GM20000 (cell line): Measurements from ENCODE around the gene ELK3.

Experiments
- DNase-seq: peaks from one replicate; pipeline ENCODE4 v3.0.0; 2012; ENCODE audit warnings: low spot score
- TF ChIP-seq, protein P1 (sequence below): IDR thresholded peaks from 2 replicates; pipeline ENCODE4 v1.5.1; 2012; ENCODE audit warnings: mild to moderate bottlenecking, control low read depth; ENCODE audit errors: extremely low read depth, missing control alignments

ELK3 gene

DNA sequence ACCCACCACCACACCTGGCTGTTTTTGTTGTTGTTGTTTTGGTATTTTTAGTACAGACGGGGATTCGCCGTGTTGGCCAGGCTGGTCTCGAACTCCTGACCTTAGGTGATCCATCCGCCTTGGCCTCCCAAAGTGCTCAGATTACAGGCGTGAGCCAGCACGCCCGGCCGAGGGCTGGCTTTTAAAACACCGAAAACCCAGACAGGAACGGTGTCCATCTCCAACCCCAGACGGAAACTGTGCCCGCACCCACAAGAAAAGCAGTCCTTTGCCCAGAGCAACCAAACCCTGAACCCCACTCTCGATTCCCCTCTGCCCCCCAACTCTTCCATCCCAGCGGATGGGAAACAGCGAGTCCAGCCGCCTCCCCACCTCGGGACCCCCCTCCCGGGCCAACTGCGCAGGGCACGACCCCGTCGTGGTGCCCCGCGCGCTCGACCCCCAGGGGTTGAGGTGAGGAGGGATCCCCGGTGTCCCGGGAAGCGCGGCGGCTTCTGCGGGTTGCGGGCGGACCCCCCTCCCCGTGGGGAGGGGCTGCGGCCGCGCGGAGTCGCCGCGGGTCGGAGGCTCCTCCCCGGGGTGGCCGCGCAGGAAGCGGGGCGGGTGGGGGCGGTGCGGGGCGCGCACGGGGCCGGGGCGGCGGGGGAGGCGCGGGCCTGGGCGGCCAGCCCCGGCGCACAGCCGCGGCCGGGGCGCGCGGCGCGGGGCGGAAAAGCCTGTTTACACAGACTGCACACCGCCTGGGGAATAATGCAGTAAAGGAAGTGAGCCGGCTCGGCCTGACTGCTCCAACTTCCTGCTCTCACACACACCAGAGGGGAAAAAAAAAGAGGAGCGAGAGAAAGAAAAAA is at the start of gene ELK3:
TSS of gene ELK3 (plus strand) at position 651 of the 851 bp plus-strand sequence.
- TF ChIP-seq, protein P1, sequence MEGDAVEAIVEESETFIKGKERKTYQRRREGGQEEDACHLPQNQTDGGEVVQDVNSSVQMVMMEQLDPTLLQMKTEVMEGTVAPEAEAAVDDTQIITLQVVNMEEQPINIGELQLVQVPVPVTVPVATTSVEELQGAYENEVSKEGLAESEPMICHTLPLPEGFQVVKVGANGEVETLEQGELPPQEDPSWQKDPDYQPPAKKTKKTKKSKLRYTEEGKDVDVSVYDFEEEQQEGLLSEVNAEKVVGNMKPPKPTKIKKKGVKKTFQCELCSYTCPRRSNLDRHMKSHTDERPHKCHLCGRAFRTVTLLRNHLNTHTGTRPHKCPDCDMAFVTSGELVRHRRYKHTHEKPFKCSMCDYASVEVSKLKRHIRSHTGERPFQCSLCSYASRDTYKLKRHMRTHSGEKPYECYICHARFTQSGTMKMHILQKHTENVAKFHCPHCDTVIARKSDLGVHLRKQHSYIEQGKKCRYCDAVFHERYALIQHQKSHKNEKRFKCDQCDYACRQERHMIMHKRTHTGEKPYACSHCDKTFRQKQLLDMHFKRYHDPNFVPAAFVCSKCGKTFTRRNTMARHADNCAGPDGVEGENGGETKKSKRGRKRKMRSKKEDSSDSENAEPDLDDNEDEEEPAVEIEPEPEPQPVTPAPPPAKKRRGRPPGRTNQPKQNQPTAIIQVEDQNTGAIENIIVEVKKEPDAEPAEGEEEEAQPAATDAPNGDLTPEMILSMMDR = no peak
- DNase-seq = peak; percentile 84

DNA sequence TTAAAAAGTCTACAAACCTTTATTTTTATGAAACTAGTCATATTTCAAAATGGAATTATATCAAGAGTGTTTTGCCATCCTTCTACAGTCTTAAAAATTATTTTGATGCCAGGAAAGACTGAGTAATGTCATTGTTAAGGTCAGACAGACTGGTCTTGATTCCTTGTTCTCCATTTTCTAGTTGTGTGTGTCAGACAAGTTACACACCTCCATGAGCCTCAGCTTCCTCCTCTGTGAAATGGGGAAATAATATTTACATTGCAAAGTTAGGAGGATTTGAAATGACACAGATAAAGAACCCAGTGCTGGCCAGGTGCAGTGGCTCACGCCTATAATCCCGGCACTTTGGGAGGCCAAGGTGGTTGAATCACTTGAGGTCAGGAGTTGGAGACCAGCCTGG is 47.4 kb upstream of the ELK3 start:
- DNase-seq = no peak
- TF ChIP-seq, protein P1 = no peak

DNA sequence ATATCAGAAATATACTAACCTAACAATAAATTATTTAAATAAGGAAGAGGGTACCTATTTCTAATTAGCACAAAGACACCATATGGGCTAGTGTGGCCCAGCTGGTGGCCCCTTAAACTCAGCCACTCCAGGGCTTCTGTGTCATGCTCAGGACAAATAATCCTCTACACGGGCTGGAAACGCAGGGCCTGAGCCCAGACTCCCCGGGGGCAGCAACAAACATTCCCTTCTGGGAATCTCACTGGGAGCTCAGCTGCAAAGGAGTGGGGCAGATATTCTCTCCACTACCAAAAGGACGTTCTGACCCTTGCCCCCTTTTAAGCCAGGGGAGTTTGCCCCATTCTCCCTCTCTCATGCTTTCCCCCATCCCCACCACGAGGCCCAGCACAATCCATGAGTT is 43.7 kb upstream of the ELK3 start:
- TF ChIP-seq, protein P1 = no peak
- no peak for DNase-seq

DNA sequence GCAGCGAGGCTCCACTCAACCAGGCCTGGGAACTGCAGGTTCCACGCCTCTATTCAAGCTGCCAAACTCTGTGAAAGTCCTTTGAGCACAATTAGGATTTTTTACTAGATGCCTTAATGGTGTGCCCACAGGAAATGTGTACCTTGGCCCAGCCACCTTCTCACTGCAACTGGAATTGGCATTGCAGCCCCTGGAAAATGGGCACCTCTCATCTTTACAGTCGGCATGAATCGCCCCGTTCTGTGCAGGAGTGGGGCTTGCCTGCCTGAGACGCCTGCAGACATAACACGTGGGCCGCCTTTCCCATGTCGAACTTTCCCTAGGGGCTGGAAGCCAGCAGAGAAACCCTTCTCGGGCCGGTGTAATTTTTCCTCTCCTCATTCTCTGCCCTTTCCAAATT is 42.0 kb upstream of the ELK3 start:
- DNase-seq = no peak
- TF ChIP-seq, protein P1 = no peak

DNA sequence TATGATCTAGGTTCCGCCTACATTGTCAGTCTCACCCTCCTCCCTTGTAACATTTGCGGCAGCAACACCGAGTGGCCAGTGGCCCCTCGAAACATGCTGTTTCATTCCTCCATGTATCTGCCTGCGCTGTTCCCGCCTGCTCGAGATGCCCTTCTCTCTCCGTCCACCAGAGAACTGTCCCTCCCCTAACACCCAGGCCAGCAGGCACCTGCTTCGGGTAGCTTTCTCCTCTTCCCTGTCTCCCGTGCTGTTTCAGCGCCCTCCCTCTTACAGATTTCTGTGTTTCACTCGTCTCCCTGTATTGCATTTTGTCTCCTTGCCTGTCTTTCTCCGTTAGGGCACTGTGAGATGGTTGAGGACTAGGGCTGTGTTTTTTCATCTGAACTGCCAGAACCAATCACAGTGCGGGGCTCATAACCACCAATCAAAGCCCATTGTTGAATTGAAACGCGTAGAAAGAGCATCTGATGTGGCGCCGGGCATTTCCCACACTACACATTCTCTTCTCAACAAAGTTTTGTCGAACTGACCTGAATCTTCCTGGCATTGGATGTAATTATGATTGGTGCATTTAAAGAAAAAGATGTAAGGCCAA is 40.9 kb upstream of the ELK3 start:
- no peak for DNase-seq
- TF ChIP-seq, protein P1 = no peak

DNA sequence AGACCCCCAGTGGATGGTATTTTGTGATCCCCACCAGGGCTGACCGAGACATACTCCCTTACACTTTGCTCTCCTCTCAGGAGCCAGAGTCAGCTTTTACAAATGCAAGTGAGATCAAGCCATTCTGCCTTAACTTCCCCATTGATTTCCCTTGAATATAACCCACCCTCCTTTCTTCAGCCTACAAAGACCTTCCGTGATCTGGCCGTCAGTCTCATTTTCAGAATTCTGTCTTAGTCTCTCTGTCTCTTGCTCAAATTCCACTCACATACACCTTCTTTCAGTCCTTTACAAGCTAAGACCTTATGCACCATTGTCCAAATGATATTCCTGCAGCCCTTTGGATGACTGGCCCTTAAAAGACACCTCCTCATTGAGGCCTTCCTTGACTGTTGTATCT is 39.0 kb upstream of the ELK3 start:
- DNase-seq = no peak
- TF ChIP-seq, protein P1 = no peak

DNA sequence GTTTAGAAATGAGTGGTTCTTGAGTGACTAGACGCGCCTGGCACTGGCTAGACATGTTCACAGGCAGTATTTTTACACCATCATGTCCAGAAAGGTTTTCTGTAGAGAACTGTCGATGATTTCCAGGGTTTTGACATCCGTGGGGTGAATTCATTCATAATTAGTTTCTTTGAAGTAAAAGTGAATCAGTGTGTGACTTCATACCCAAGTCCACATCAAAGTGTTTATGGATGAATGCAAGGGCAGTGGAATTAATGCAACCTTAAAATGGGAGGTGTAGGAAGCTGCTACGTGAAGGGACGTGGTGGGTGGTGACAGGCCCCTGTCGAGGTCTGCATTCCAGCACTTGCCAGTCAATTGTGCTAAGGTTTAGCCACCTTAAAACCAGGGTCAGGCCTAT is 38.4 kb upstream of the ELK3 start:
- TF ChIP-seq, protein P1 = no peak
- no peak for DNase-seq
